Thoracic aorta (tissue), 2 donors: ENCODE data around the gene ANXA6. TPM values are rescaled to one million over a fixed set of nuclear protein-coding genes. Genes with fewer than 3 reads are reported as not detected.

Experiments used
- ATAC-seq: fragments of 150-250 bp; one replicate; pipeline ENCODE4 v1.8.0; 2017; ENCODE audit warnings: low read depth; ENCODE audit not compliant: insufficient number of reproducible peaks, low FRiP score
- DNase-seq: peaks from one replicate; pipeline ENCODE4 v3.0.0-alpha.2; 2020; ENCODE audit warnings: low spot score
- H3K27ac ChIP-seq, 2 donors: fragments of 200-600 bp; sonication (generic); 1 replicate in 1 of 2; 2 replicates in 1 of 2; pipeline ENCODE4 v1.5.1; 2016; ENCODE audit warnings: mild to moderate bottlenecking in 2 of 2, moderate library complexity in 2 of 2
- H3K27me3 ChIP-seq: fragments of 200-600 bp; sonication (generic); replicated peaks from 2 replicates; pipeline ENCODE4 v1.6.0; 2016; ENCODE audit warnings: mild to moderate bottlenecking; ENCODE audit not compliant: insufficient read depth
- H3K36me3 ChIP-seq: fragments of 200-600 bp; sonication (generic); one replicate; pipeline ENCODE4 v1.5.1; 2016
- H3K4me1 ChIP-seq, 2 donors: fragments of 200-600 bp; sonication (generic); 1 replicate in 1 of 2; 2 replicates in 1 of 2; pipeline versions ENCODE4 v1.5.1 to v1.6.0; 2016; ENCODE audit warnings: low read depth in 2 of 2, mild to moderate bottlenecking in 1 of 2; ENCODE audit not compliant: control insufficient read depth in 1 of 2
- H3K4me3 ChIP-seq: fragments of 200-600 bp; sonication (generic); 2 replicates; pipeline ENCODE4 v1.5.1; 2016; ENCODE audit warnings: mild to moderate bottlenecking
- H3K9me3 ChIP-seq: fragments of 200-600 bp; sonication (generic); 2 replicates; pipeline ENCODE4 v1.5.1; 2016
- CTCF ChIP-seq: fragments of 200-600 bp; sonication (generic); IDR thresholded peaks from one replicate; pipeline ENCODE4 v1.5.1; 2019; ENCODE audit warnings: antibody characterized with exemption
- total RNA-seq, 2 donors: library from RNA; depleted of rRNA; stranded (reverse); fragments of >200 nt; gene quantifications; one replicate each; pipeline versions ENCODE4 v1.1.0 to v1.2.3, GENCODE V29; 2016

ANXA6 gene
- total RNA-seq, 2 donors from 2014 or later, result 207 to 349 TPM

GRCh38 chr5:151058891-151059489 is 98.6 kb downstream of the ANXA6 start:
- no peak for DNase-seq
- no peak overlapping the region for H3K27ac ChIP-seq

GRCh38 chr5:151058301-151058700 is 99.3 kb downstream of the ANXA6 start:
- Histone ChIP-seq H3K27ac (no peak overlapping the region), H3K9me3 (no peaks in the 10 kb centered on the region), H3K27me3 (no peaks in the 10 kb centered on the region), H3K36me3 (peaks cover 51% of the 10 kb centered on the region), H3K4me3 (no peak overlapping the region), H3K4me1 (peaks cover 28 to 42% of the 10 kb centered on the region in 2 donors)
- DNase-seq (no peak), ATAC-seq (no peak)
- TF ChIP-seq CTCF, result no peak

More at GRCh38 chr5:151058891-151059489, 98.6 kb downstream of the ANXA6 start:
- no peaks in the 10 kb centered on the region for H3K9me3 ChIP-seq
- peaks cover 35 to 49% of the 10 kb centered on the region in 2 donors for H3K4me1 ChIP-seq
- H3K4me3 ChIP-seq, result no peak overlapping the region
- peaks cover 49% of the 10 kb centered on the region for H3K36me3 ChIP-seq
- H3K27me3 ChIP-seq, result no peaks in the 10 kb centered on the region
- no peak for TF ChIP-seq CTCF
- ATAC-seq, result no peak

- no peak for TF ChIP-seq CTCF
- H3K4me3 ChIP-seq, result no peak overlapping the region
- no peak overlapping the region for H3K27ac ChIP-seq
- ATAC-seq (no peak), DNase-seq (no peak)
- H3K9me3 ChIP-seq, result no peaks in the 10 kb centered on the region
- H3K36me3 ChIP-seq, result peaks cover 41% of the 10 kb centered on the region
- peaks cover 15 to 35% of the 10 kb centered on the region in 2 donors for H3K4me1 ChIP-seq
- no peaks in the 10 kb centered on the region for H3K27me3 ChIP-seq
These were observed 100.9 kb downstream of the ANXA6 start for GRCh38 chr5:151056379-151057325.

- H3K36me3 ChIP-seq, result peaks cover 46% of the 10 kb centered on the region
- DNase-seq, result no peak
These were observed 102.2 kb downstream of the ANXA6 start for GRCh38 chr5:151055336-151055735.

More at GRCh38 chr5:151055336-151055735, 102.2 kb downstream of the ANXA6 start:
- no peak for ATAC-seq
- no peak overlapping the region for H3K27ac ChIP-seq
- no peaks in the 10 kb centered on the region for H3K9me3 ChIP-seq
- H3K27me3 ChIP-seq, result no peaks in the 10 kb centered on the region
- H3K4me3 ChIP-seq, result no peak overlapping the region
- no peak for TF ChIP-seq CTCF
- H3K4me1 ChIP-seq, result peaks cover 5 to 22% of the 10 kb centered on the region in 2 donors
